GM19023 (cell line): ENCODE measurements around the gene COX15.
"Not testable (repeated sequence)": the region's sequence is repeated elsewhere in the genome, so short reads cannot be mapped to it uniquely, and the experiment has no call there.

Experiments
- ATAC-seq: cut with Tn5 transposase; IDR thresholded peaks from one replicate; pipeline ENCODE4 v1.9.1; 2021; ENCODE audit warnings: mild to moderate bottlenecking, moderate library complexity; ENCODE audit not compliant: unreplicated experiment

The COX15 gene

GRCh38 chr10:99742254-99742653, 10.3 kb upstream of the COX15 start:
- ATAC-seq, result no peak

GRCh38 chr10:99740933-99741559, 9.1 kb upstream of the COX15 start:
- ATAC-seq, result no peak

- ATAC-seq, result no peak
Observed at GRCh38 chr10:99740260-99740659, 8.3 kb upstream of the COX15 start.

GRCh38 chr10:99734111-99734510, 2.2 kb upstream of the COX15 start:
- not testable (repeated sequence) for ATAC-seq

GRCh38 chr10:99733366-99733765, 1.4 kb upstream of the COX15 start:
- ATAC-seq, result no peak

- peak; percentile 41 for ATAC-seq
Observed at GRCh38 chr10:99731306-99732032, 458 bp downstream of the COX15 start.

DNA sequence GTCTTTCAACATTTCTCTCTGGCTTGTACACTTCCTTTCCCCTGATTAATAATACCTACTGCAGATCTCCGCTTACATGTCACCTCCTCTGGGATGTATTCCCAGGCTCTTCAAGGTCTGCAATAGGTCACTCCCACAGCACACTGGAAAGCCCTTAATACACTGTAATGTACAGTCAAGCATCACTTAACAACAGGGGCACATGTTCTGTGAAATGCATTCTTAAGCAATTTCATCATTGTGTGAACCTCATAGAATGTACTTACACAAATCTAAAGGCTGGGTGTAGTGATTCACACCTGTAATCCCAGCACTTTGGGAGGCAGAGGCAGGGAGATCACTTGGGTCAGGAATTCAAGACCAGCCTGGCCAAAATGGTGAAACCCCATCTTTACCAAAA, 1.9 kb downstream of the COX15 start:
- ATAC-seq, result no peak

DNA sequence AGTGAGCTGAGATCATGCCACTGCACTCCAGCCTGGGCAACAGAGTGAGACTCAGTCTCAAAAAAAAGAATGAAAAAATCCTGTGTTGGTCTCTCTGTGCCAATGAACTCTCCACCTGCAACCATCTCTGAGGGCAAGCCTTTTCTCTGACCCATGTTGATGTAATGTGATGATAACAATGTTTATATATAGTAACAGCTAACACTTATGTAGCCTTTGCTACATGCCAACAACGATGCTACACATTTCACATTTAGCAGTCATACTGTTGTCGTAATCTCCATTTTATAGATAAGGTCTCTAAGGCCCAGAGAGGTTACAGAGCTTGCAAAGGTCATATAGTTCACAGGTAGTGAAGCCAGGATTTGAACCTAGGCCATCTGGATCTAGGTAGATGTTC, 11.5 kb downstream of the COX15 start:
- no peak for ATAC-seq

DNA sequence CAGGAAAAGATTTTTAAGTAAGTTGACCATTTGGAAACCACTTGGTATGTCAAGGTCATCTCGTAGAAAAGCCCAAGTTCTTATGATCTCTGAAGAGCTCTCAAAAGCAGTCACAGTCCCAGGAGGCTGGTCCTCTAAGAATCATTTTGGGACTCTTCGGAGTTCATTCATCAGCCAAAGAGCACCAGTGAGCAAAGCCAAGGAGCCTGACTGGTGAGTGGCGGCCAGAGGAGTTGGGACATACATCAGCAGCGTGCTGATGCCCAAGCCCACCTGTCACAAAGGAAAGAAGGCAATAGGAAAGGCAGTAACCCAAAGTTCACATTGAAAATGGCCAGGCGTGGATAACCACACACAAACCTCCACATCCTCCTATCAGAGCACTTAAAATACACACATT, 17.5 kb downstream of the COX15 start:
- no peak for ATAC-seq

GRCh38 chr10:99711129-99711719, 20.7 kb downstream of the COX15 start:
- no peak for ATAC-seq

GRCh38 chr10:99709480-99710229, 22.3 kb downstream of the COX15 start:
- peak; percentile 83 for ATAC-seq

GRCh38 chr10:99708428-99709012, 23.4 kb downstream of the COX15 start:
- ATAC-seq, result no peak

GRCh38 chr10:99700649-99701048, 31.3 kb downstream of the COX15 start:
- ATAC-seq, result no peak

DNA sequence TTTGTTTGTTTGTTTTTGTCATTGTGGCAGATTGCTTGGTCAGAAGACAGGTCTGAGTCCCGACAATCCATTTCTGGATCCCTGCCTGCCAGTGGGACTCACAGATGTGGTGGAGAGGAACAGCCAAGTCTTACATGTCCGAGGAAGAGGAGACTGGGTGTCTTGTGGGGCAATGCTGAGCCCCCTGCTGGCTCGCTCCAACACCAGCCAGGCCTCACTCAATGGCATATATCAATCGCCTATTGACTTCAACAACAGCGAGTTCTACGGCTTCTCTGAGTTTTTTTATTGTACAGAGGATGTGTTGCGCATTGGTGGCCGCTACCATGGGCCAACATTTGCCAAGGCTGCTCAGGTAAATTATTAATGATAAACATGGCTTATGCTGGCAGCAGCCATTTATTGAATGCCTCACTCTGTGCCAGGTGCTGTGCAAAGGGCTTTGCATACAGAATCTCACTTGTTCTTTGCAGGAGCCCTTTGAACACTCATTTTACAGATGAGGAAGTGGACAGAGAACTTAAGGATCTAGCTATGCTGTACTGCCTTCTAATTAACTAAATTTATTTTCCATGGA, 33.3 kb downstream of the COX15 start:
- no peak for ATAC-seq

GRCh38 chr10:99695761-99696160, 36.2 kb downstream of the COX15 start:
- no peak for ATAC-seq

DNA sequence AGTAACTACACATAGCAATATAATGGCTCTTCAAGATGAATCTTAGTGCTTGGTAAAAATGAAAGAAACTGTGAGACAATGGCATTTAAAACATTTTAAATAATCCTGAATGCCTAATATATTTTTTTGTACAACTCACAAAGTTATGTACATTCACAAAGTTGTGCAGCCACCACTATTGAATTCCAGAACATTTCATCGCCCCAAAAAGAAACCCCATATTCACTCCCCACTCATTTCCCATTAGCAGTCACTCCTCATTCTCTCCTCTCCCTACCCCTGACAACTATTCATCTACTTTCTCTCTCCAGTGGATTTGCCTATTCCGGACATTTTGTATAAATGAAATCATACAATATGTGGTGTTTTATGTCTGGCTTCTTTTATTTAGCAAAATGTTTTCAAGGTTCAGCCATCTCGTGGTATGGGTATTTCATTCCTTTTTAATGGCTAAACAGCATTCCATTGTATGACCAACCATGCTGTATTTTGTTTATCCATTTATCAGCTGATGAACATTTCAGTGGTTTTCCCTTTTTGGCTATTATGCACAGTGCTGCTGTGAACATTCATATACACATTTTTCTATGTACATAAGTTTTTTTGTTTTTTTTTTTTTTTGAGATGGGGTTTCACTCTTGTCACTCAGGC, 37.9 kb downstream of the COX15 start:
- ATAC-seq, result no peak

GRCh38 chr10:99689461-99689860, 42.5 kb downstream of the COX15 start:
- no peak for ATAC-seq

GRCh38 chr10:99685597-99685967, 46.3 kb downstream of the COX15 start:
- peak; percentile 79 for ATAC-seq

DNA sequence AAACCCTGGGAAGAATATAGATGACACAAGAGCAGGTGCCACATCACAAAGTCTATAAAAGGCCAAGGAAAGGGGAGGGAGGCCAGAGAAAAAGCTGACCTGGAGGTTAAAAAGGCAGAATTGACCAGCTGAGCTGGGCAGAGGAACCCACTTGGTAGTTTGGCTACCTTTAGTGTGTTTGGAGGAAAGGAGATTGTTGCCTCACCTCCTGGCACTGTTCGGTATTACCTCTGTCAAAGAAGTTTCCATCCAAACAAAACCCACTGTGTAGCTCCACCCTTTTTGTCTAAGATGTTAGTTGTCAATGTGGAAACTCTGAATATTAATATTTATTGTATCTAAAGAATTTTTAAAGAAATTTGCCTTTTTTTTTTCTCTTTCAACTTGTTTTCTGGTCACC, 49.2 kb downstream of the COX15 start:
- ATAC-seq, result no peak
